Astrocyte (in vitro differentiated cells and primary cell): ENCODE measurements around the gene ADAMTS17.

Experiments used
- EZH2 ChIP-seq: IDR thresholded peaks from 2 replicates; pipeline ENCODE4 v1.6.1; 2012; ENCODE audit warnings: mild to moderate bottlenecking, low read length, inconsistent platforms; ENCODE audit not compliant: insufficient read depth
- TF ChIP-seq, protein P1 (sequence below): IDR thresholded peaks from 2 replicates; pipeline ENCODE4 v1.5.1; 2011; ENCODE audit warnings: low read depth, mild to moderate bottlenecking, inconsistent platforms, low read length, moderate library complexity; ENCODE audit not compliant: insufficient read depth

DNA sequence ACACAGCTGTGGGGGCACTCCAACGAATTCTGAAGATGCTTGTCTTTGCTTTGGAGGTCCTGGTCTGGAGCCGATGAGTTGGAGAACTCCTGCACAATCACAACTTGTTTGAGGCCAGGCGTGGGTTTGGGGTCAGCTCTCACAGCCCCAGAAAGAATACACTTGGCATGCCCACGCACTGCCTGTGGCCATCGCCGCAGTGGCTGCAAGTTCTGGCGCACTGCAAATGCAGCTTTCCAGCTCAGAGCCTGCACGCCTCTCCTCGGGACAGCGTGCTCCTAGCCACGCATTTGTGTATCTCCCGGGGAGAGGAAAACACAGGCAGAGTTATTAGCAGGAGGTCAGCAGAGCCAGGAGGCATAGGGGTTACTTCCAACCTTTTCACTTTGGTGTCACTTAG, 282.7 kb downstream of the ADAMTS17 start:
- TF ChIP-seq, protein P1, sequence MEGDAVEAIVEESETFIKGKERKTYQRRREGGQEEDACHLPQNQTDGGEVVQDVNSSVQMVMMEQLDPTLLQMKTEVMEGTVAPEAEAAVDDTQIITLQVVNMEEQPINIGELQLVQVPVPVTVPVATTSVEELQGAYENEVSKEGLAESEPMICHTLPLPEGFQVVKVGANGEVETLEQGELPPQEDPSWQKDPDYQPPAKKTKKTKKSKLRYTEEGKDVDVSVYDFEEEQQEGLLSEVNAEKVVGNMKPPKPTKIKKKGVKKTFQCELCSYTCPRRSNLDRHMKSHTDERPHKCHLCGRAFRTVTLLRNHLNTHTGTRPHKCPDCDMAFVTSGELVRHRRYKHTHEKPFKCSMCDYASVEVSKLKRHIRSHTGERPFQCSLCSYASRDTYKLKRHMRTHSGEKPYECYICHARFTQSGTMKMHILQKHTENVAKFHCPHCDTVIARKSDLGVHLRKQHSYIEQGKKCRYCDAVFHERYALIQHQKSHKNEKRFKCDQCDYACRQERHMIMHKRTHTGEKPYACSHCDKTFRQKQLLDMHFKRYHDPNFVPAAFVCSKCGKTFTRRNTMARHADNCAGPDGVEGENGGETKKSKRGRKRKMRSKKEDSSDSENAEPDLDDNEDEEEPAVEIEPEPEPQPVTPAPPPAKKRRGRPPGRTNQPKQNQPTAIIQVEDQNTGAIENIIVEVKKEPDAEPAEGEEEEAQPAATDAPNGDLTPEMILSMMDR = no peak
- no peak for TF ChIP-seq EZH2
